GM12891 (cell line): ENCODE measurements around the gene XXYLT1.

Experiments
- DNase-seq: peaks from one replicate; pipeline ENCODE4 v3.0.0; 2011; ENCODE audit warnings: low spot score; ENCODE audit not compliant: insufficient read length
- FAIRE-seq: peaks from 2 replicates; lab custom pipeline; 2011; peaks lifted over from hg19 to GRCh38; lab: Jason Lieb, UNC
- PAX5 ChIP-seq: IDR thresholded peaks from 2 replicates; pipeline ENCODE4 v1.6.1; 2011; ENCODE audit warnings: low read length, moderate library complexity, mild to moderate bottlenecking; ENCODE audit not compliant: insufficient read depth, severe bottlenecking
- POLR2A ChIP-seq: IDR thresholded peaks from 2 replicates; pipeline ENCODE4 v1.6.1; 2011; ENCODE audit warnings: low read depth, low read length, control low read depth
- POLR2AphosphoS5 ChIP-seq: IDR thresholded peaks from 2 replicates; pipeline ENCODE4 v1.6.1; 2011; ENCODE audit warnings: low read depth, low read length, control low read depth
- POU2F2 ChIP-seq: IDR thresholded peaks from 2 replicates; pipeline ENCODE4 v1.6.1; 2011; ENCODE audit warnings: low read depth, mild to moderate bottlenecking, control low read depth, low read length, moderate library complexity
- SPI1 ChIP-seq: IDR thresholded peaks from 2 replicates; pipeline ENCODE4 v1.6.1; 2011; ENCODE audit warnings: low read depth, low read length, control low read depth
- TAF1 ChIP-seq: IDR thresholded peaks from 2 replicates; pipeline ENCODE4 v1.6.1; 2011; ENCODE audit warnings: low read depth, low read length, control low read depth

The XXYLT1 gene

GRCh38 chr3:195156286-195156890 lies 114.6 kb downstream of the XXYLT1 start:
- FAIRE-seq = no peak
- DNase-seq = no peak
- TF ChIP-seq SPI1 (no peak), POLR2A (no peak), TAF1 (no peak), POU2F2 (no peak), POLR2AphosphoS5 (no peak), PAX5 (no peak)

DNA sequence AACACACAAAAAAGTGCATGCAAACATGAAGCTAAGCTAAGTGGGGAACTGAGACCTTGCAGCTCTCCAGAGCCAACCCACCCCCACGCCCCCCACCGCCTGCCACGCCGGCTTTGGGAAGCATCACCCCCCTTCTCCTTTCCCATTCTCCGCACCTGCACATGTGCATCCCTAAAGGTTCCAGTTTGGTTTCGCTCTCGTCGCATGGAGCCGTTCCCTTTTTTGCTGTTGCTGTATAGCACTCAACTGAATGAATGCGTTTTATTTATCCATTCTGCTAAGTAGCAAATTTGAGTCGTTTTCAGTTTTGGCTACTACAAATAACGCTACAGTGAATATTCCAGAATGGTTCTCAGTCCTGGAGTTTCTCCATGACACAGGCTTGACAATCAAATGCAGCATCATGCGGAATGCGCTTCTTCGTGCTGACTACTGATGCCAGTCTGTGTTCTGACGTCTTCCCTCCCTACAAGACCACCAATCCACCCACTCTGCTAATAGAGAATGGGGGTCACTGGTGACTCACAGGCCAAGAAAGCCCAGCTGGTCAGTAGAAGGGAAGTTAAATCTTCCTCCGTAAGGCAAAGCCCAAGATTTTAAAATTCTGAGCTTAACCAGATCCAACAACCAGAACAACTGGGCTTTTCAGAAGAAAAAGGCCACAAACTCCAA lies 115.3 kb downstream of the XXYLT1 start:
- no peak for TF ChIP-seq TAF1
- no peak for TF ChIP-seq SPI1
- no peak for TF ChIP-seq POLR2A
- FAIRE-seq (no peak), DNase-seq (no peak)

- FAIRE-seq (peak; percentile 66), DNase-seq (no peak)
- TF ChIP-seq POU2F2 = peak; percentile 28; the same call in 1 of the 2 replicates
- no peak for TF ChIP-seq TAF1
These were observed 116.0 kb downstream of the XXYLT1 start for GRCh38 chr3:195154793-195155535.

DNA sequence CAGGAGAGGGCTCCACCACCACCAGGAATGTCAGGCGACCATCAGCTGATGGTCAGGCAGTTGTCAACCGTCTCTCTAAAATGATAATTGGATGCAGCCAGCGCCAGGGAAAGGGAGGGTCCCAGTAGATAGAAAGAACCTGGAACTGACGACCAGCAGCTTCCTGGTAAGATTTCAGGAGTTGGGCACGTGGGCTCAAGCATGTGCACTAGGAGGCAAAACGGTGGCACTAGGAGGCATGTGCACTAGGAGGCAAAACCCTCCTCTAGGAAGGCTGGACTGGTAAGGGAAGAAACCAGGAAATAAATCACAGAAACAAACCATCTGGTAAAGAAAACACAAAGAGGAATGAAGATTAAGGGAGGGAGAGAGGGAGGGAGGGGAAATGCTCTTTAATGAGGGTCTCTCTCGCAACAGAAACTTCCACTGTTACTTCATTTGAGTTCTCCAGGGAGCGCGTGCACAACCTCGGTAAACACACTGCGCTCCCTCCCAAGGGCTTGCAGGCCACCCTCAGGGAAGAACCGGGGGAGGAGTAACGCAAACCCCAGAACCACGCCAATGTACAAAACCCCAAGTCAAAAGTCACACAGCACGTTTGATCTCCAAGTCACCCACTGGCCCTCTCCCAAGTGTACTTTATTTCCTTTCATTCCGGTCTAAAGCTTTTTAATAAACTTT lies 116.7 kb downstream of the XXYLT1 start:
- DNase-seq (no peak), FAIRE-seq (no peak)
- TF ChIP-seq POLR2A = no peak
- TF ChIP-seq TAF1 = 0 out of 2 replicates have a peak, but pooled peaks have one; percentile 23
- no peak for TF ChIP-seq POU2F2
- TF ChIP-seq POLR2AphosphoS5 = peak; percentile 8; the same call in 1 of the 2 replicates
- no peak for TF ChIP-seq PAX5
- no peak for TF ChIP-seq SPI1

GRCh38 chr3:195153653-195154052 lies 117.3 kb downstream of the XXYLT1 start:
- no peak for FAIRE-seq
- no peak for DNase-seq
- TF ChIP-seq PAX5 (no peak), POLR2AphosphoS5 (no peak), POU2F2 (0 out of 2 replicates have a peak, but pooled peaks have one; percentile 10)

GRCh38 chr3:195153130-195153529 lies 117.8 kb downstream of the XXYLT1 start:
- TF ChIP-seq TAF1 (no peak), POLR2AphosphoS5 (no peak), POU2F2 (no peak), SPI1 (no peak), PAX5 (no peak), POLR2A (no peak)
- FAIRE-seq (no peak), DNase-seq (no peak)

DNA sequence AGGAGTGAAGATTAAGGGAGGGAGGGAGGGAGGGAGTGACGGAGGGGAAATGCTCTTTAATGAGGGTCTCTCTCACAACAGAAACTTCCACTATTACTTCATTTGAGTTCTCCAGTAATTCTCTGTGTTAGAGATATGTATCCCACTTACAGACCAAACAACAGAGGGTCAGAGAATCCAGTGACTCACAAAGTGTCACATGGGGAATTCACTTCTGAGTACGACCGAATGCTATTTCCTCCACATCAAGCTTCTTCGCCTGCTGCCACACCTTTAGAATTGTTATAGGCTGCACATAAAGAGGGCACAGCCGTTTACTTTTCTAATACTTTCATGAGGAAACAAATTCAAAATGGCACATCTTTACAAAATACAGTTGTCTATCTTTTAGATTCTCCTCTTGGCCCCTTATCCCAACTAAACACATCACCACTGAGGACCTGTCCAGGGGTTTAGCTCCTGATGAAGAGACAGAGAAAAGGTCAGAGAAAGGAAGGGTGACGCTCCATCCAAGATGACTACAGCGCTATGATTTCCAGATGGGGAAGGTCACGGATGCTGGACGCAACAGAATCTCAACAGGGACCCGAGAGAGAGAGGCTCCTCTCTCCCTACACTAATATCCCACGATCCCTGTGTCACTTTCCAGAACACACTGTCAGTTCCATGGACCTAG lies 119.0 kb downstream of the XXYLT1 start:
- FAIRE-seq (no peak), DNase-seq (no peak)
- TF ChIP-seq POU2F2 (no peak), POLR2A (no peak), POLR2AphosphoS5 (no peak), PAX5 (no peak), TAF1 (no peak), SPI1 (no peak)

DNA sequence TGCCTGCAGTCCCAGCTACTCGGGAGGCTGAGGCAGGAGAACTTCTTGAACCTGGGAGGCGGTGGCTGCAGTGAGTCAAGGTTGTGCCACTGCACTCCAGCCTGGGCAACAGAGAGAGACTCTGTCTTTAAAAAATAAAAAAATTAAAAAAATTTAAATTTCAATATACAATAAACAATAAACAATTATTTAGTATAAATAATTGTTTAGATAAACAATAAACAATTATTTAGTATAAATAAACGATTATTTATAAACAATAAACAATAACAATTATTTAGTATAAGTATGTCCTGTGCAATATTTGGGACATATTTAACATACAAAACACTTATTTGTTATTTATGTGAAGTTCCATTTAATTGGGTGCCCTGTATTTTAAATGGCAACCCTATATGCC lies 119.6 kb downstream of the XXYLT1 start:
- TF ChIP-seq PAX5 = no peak
- no peak for TF ChIP-seq POLR2A
- TF ChIP-seq TAF1 = no peak
- TF ChIP-seq SPI1 = no peak
- TF ChIP-seq POLR2AphosphoS5 = no peak
- TF ChIP-seq POU2F2 = no peak
- no peak for FAIRE-seq
- no peak for DNase-seq
